GM12878 (cell line): ENCODE data around the gene FAHD2B. TPM values are rescaled to one million over a fixed set of nuclear protein-coding genes. Genes with fewer than 3 reads are reported as not detected.
"Not testable (repeated sequence)": the region's sequence is repeated elsewhere in the genome, so short reads cannot be mapped to it uniquely, and the experiment has no call there.

Source experiments
- ATAC-seq: fragments of 200-7000 bp; cut with Tn5 transposase; 3 replicates; pipeline ENCODE4 v1.9.1; 2020; ENCODE audit warnings: mild to moderate bottlenecking, moderate library complexity
- BruUV-seq: library from RNA; stranded (reverse); fragments of 400-500 nt; replicated peaks from 2 replicates; lab custom pipeline; 2021; lab: Mats Ljungman, UMichigan
- CTCF ChIA-PET: fragments of 300-600 bp; sonication (Branson Sonifier 250); formaldehyde crosslinking; extraction: SDS; loops from one replicate; lab custom pipeline; 2021; ENCODE audit warnings: inconsistent platforms; lab: Yijun Ruan, JAX
- POLR2A ChIA-PET: fragments of 350-600 bp; formaldehyde crosslinking; extraction: SDS; loops from one replicate; lab custom pipeline; 2021; ENCODE audit warnings: inconsistent platforms; lab: Charles Lee
- RAD21 ChIA-PET: fragments of 300-600 bp; sonication (Branson Sonifier 250); formaldehyde crosslinking; loops from one replicate; lab custom pipeline; 2023; ENCODE audit warnings: antibody characterized with exemption; ENCODE audit not compliant: unreplicated experiment; lab: Charles Lee
- SMC1A ChIA-PET: fragments of 300-600 bp; sonication (Branson Sonifier 250); formaldehyde crosslinking; loops from one replicate; lab custom pipeline; 2023; ENCODE audit not compliant: unreplicated experiment, uncharacterized antibody; lab: Charles Lee
- DNase-seq: peaks from one replicate; pipeline ENCODE4 v3.0.0-alpha.2; 2011; ENCODE audit warnings: low read depth, low spot score
- FAIRE-seq: peaks from 3 replicates; lab custom pipeline; 2011; peaks lifted over from hg19 to GRCh38; lab: Jason Lieb, UNC
- H2AFZ ChIP-seq: 2 replicates; pipeline ENCODE4 v1.6.0; 2011; ENCODE audit warnings: low read depth, low read length, control low read depth; ENCODE audit not compliant: control insufficient read depth
- H3K27ac ChIP-seq: 2 replicates; pipeline ENCODE4 v1.5.1; 2011; ENCODE audit warnings: control low read depth; ENCODE audit not compliant: control insufficient read depth, insufficient read depth
- H3K27me3 ChIP-seq, 2 experiments: replicated peaks in 1 of 2; 2 replicates each; pipeline versions ENCODE4 v1.6.0 to v1.6.1; 2011; ENCODE audit warnings: low read length in 1 of 2; ENCODE audit not compliant: control insufficient read depth in 2 of 2, insufficient read depth in 2 of 2
- H3K36me3 ChIP-seq, 2 experiments: 2 replicates each; pipeline ENCODE4 v1.5.1; 2011; ENCODE audit warnings: low read length in 1 of 2; ENCODE audit not compliant: control insufficient read depth in 2 of 2, insufficient read depth in 2 of 2
- H3K4me1 ChIP-seq: 2 replicates; pipeline ENCODE4 v1.6.1; 2011; ENCODE audit warnings: mild to moderate bottlenecking, low read length, moderate library complexity, mixed read lengths; ENCODE audit not compliant: control insufficient read depth, insufficient read depth
- H3K4me2 ChIP-seq: 2 replicates; pipeline ENCODE4 v1.6.0; 2011; ENCODE audit warnings: control low read depth; ENCODE audit not compliant: control insufficient read depth, insufficient read depth
- H3K4me3 ChIP-seq: fragments of 200-600 bp; sonication (generic); 2 replicates; pipeline ENCODE4 v1.5.1; 2016
- H3K79me2 ChIP-seq: 2 replicates; pipeline ENCODE4 v1.6.0; 2011; ENCODE audit warnings: low read length; ENCODE audit not compliant: control insufficient read depth, insufficient read depth
- H3K9ac ChIP-seq: 2 replicates; pipeline ENCODE4 v1.8.0; 2011; ENCODE audit warnings: low read length, control low read depth, mixed read lengths; ENCODE audit not compliant: control insufficient read depth, insufficient read depth
- H3K9me3 ChIP-seq: replicated peaks from 3 replicates; pipeline ENCODE4 v1.5.1; 2011; ENCODE audit warnings: mild to moderate bottlenecking, low read length; ENCODE audit not compliant: control insufficient read depth, insufficient read depth
- H4K20me1 ChIP-seq: 2 replicates; pipeline ENCODE4 v1.6.0; 2011; ENCODE audit not compliant: control insufficient read depth, insufficient read depth
- WGBS: methylation state at CpG from one replicate; pipeline ENCODE4 v1.1.6; 2016; ENCODE audit warnings: low lambda C conversion rate; ENCODE audit not compliant: insufficient replicate concordance, insufficient coverage; ENCODE audit errors: missing lambda C conversion rate; 5-methylcytosine and 5-hydroxymethylcytosine counted together
- in situ Hi-C: fragments of 300-500 bp; cut with MboI; formaldehyde crosslinking; loops from 9 replicates; pipeline ENCODE4 v1.14.3; 2018; ENCODE audit warnings: mixed read lengths
- intact Hi-C: fragments of 100-400 bp; cut with micrococcal nuclease; formaldehyde crosslinking; loops from one replicate; pipeline ENCODE4 v1.14.2; 2022; ENCODE audit not compliant: unreplicated experiment
- polyA plus RNA-seq, 11 experiments: library from polyadenylated mRNA; depleted of rRNA in 4 of 11; unstranded in 6 of 11; stranded (reverse) in 5 of 11; fragments of >200 nt; fragmentation: Nextera tagmentation in 4 of 11; fragmentation: Illumina TruSeq in 1 of 11; extraction: Ambion mirVana in 4 of 11; extraction: Trizol in 1 of 11; gene quantifications; 1 replicate in 1 of 11; 2 replicates in 10 of 11; pipeline versions ENCODE4 v1.2.1 to v1.2.3, GENCODE V29; 2011 to 2016; ENCODE audit warnings: inconsistent platforms in 2 of 11, missing spikeins in 2 of 11, low read depth in 1 of 11
- total RNA-seq, 4 experiments: library from RNA; depleted of rRNA in 3 of 4; stranded (reverse); fragments of >200 nt in 3 of 4; fragmentation: Illumina TruSeq in 1 of 4; extraction: Trizol in 1 of 4; gene quantifications; 2 replicates each; pipeline versions ENCODE4 v1.2.1 to v1.2.3, GENCODE V29; 2013 to 2021

The FAHD2B gene
- total and polyA plus RNA-seq, 10 of the 15 experiments (the other 5 are each of a cell fraction or from before 2014, with no cell fraction given), result 3.0 to 21.2 (median 16.9) TPM

- H3K27me3 ChIP-seq, H3K4me1 ChIP-seq, H3K36me3 ChIP-seq, ATAC-seq, FAIRE-seq, H3K9me3 ChIP-seq, H3K4me2 ChIP-seq, H4K20me1 ChIP-seq, in situ Hi-C loops, CTCF ChIA-PET, BruUV-seq, H2AFZ ChIP-seq, RAD21 ChIA-PET, POLR2A ChIA-PET, SMC1A ChIA-PET, H3K4me3 ChIP-seq, DNase-seq, intact Hi-C loops, H3K27ac ChIP-seq, H3K9ac ChIP-seq, H3K79me2 ChIP-seq: not testable (repeated sequence)
- WGBS, result 6% methylated on average over 1 of the region's 1 CpG
Measured at GRCh38 chr2:97062020-97062419, 32.7 kb downstream of the FAHD2B start.

DNA sequence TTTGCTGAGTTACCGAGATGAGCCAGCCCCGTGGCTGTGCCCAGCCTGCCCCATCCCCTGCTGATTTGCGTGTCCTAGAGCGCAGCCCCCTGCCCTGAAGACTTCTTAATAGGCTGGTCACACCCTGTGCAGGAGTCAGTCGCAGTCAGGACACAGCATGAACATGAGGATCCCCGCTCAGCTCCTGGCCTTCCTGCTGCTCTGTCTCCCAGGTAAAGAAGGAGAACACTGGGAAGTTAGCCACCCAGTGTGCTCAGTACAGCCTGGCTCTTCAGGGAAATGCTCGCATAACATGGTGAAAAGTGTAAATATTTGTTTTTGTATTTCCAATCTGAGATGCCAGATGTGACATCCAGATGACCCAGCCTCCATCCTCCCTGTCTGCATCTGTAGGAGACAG, 34.9 kb downstream of the FAHD2B start:
- FAIRE-seq, H3K4me2 ChIP-seq, H2AFZ ChIP-seq: not testable (repeated sequence)

DNA sequence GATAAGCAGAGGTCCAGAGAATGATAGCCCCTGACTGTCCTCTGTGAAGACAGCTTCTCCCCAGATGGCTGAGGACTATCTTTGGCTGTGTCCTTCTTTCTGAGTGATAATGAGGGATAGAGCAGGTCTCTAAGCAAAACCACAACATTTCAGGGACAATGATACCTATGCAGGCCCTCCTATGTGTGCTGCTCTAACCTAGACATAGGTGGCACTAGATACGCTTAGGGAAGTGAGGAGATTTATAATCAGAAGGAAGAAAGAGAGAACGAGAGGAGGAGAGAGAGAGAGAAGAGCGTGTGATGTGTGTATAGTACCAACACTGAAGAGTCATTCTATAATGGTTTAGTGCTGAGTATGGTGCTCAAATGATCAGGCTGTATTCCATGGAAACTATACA, 38.5 kb downstream of the FAHD2B start:
- H3K79me2 ChIP-seq, H3K4me3 ChIP-seq, H3K27me3 ChIP-seq, H3K9ac ChIP-seq, POLR2A ChIA-PET, H3K27ac ChIP-seq, DNase-seq, ATAC-seq, H3K9me3 ChIP-seq, H4K20me1 ChIP-seq, H3K36me3 ChIP-seq, FAIRE-seq, H2AFZ ChIP-seq, SMC1A ChIA-PET, H3K4me1 ChIP-seq, BruUV-seq, intact Hi-C loops, in situ Hi-C loops, H3K4me2 ChIP-seq, CTCF ChIA-PET, RAD21 ChIA-PET: not testable (repeated sequence)
- 36% methylated on average over 3 of the region's 3 CpGs for WGBS

More for the DNA sequence above, 34.9 kb downstream of the FAHD2B start:
- H3K4me1 ChIP-seq, H3K27ac ChIP-seq, H3K36me3 ChIP-seq, RAD21 ChIA-PET, H4K20me1 ChIP-seq, in situ Hi-C loops, SMC1A ChIA-PET, H3K4me3 ChIP-seq, ATAC-seq, CTCF ChIA-PET, BruUV-seq, H3K9me3 ChIP-seq, H3K9ac ChIP-seq, H3K27me3 ChIP-seq, DNase-seq, POLR2A ChIA-PET, intact Hi-C loops, H3K79me2 ChIP-seq: not testable (repeated sequence)
- WGBS, result 34% methylated on average over 6 of the region's 7 CpGs

- H2AFZ ChIP-seq, CTCF ChIA-PET, POLR2A ChIA-PET, ATAC-seq, RAD21 ChIA-PET, H3K27me3 ChIP-seq, DNase-seq, intact Hi-C loops, H3K9me3 ChIP-seq, H3K4me2 ChIP-seq, SMC1A ChIA-PET, FAIRE-seq, H3K79me2 ChIP-seq, BruUV-seq, H4K20me1 ChIP-seq, H3K27ac ChIP-seq, H3K36me3 ChIP-seq, H3K4me1 ChIP-seq, H3K9ac ChIP-seq, in situ Hi-C loops, H3K4me3 ChIP-seq: not testable (repeated sequence)
- WGBS, result 0% methylated on average over 2 of the region's 2 CpGs
Measured at GRCh38 chr2:97050032-97050431, 44.6 kb downstream of the FAHD2B start.
